Fibroblast of lung (primary cell): Measurements from ENCODE around the gene OGN. TPM values are rescaled to one million over a fixed set of nuclear protein-coding genes. Genes with fewer than 3 reads are reported as not detected.

ENCODE experiments used
- DNase-seq, 2 donors: peaks; one replicate each; pipeline versions ENCODE4 v3.0.0 to v3.0.0-alpha.2; 2010; ENCODE audit warnings: low read depth in 2 of 2
- H2AFZ ChIP-seq: 2 replicates; pipeline ENCODE4 v1.5.1; 2012; ENCODE audit warnings: low read length, control low read depth, inconsistent platforms
- H3K27ac ChIP-seq: 2 replicates; pipeline ENCODE4 v1.5.1; 2011; ENCODE audit warnings: low read length, control low read depth; ENCODE audit not compliant: insufficient read depth
- H3K27me3 ChIP-seq: 2 replicates; pipeline ENCODE4 v1.5.1; 2011; ENCODE audit warnings: mild to moderate bottlenecking, low read length; ENCODE audit not compliant: control insufficient read depth, insufficient read depth
- H3K36me3 ChIP-seq: 2 replicates; pipeline ENCODE4 v1.5.1; 2011; ENCODE audit warnings: low read length; ENCODE audit not compliant: control insufficient read depth, insufficient read depth
- H3K4me1 ChIP-seq: 2 replicates; pipeline ENCODE4 v1.5.1; 2011; ENCODE audit warnings: low read length; ENCODE audit not compliant: control insufficient read depth, insufficient read depth; ENCODE audit errors: extremely low read depth
- H3K4me2 ChIP-seq: 2 replicates; pipeline ENCODE4 v1.5.1; 2011; ENCODE audit warnings: low read length, control low read depth; ENCODE audit not compliant: insufficient read depth; ENCODE audit errors: extremely low read depth
- H3K4me3 ChIP-seq, 4 experiments: fragments of 200-600 bp in 1 of 4; sonication (generic) in 1 of 4; replicated peaks in 1 of 4; 2 replicates each; pipeline ENCODE4 v1.5.1; 2011 to 2016; ENCODE audit warnings: low read length in 4 of 4, low read depth in 3 of 4, mild to moderate bottlenecking in 3 of 4, control low read depth in 2 of 4, inconsistent platforms in 1 of 4, mixed read lengths in 1 of 4; ENCODE audit not compliant: insufficient read depth in 1 of 4; ENCODE audit errors: control extremely low read depth in 1 of 4
- H3K79me2 ChIP-seq: 2 replicates; pipeline ENCODE4 v1.5.1; 2012; ENCODE audit warnings: mild to moderate bottlenecking, low read length, inconsistent platforms; ENCODE audit not compliant: control insufficient read depth, insufficient read depth
- H3K9ac ChIP-seq: 2 replicates; pipeline ENCODE4 v1.5.1; 2011; ENCODE audit warnings: mild to moderate bottlenecking, low read length, control low read depth; ENCODE audit not compliant: insufficient read depth
- H3K9me3 ChIP-seq: 2 replicates; pipeline ENCODE4 v1.5.1; 2012; ENCODE audit warnings: low read depth, low read length; ENCODE audit not compliant: control insufficient read depth, insufficient read depth
- H4K20me1 ChIP-seq: 2 replicates; pipeline ENCODE4 v1.5.1; 2011; ENCODE audit warnings: low read length; ENCODE audit not compliant: control insufficient read depth, insufficient read depth; ENCODE audit errors: extremely low read depth
- EZH2 ChIP-seq: IDR thresholded peaks from 2 replicates; pipeline ENCODE4 v1.5.1; 2012; ENCODE audit warnings: low read length, control low read depth, mild to moderate bottlenecking; ENCODE audit errors: missing control alignments
- polyA plus RNA-seq, 2 donors: library from polyadenylated mRNA; depleted of rRNA in 1 of 2; stranded (reverse) in 1 of 2; unstranded in 1 of 2; fragments of >200 nt; gene quantifications; 2 replicates each; pipeline ENCODE4 v1.2.1, GENCODE V29; 2011 to 2012; ENCODE audit warnings: missing spikeins in 1 of 2
- total RNA-seq: library from RNA; depleted of rRNA; stranded (reverse); fragments of >200 nt; gene quantifications from 2 replicates; pipeline ENCODE4 v1.2.1, GENCODE V29; 2014
- TF ChIP-seq, protein P1 (sequence below), 2 donors: IDR thresholded peaks in 1 of 2; conservative IDR thresholded peaks in 1 of 2; 1 replicate in 1 of 2; 2 replicates in 1 of 2; pipeline ENCODE4 v1.5.1; 2011 to 2012; ENCODE audit warnings: low read length in 2 of 2, control low read depth in 1 of 2, inconsistent platforms in 1 of 2, low read depth in 1 of 2, mild to moderate bottlenecking in 1 of 2

The OGN gene
- total and polyA plus RNA-seq, 2 donors (not counting 1 experiment from before 2014, with no cell fraction given): 1.2 to 1.3 TPM

GRCh38 chr9:92385953-92386352 lies 18.4 kb downstream of the OGN start:
- H3K9me3 ChIP-seq: no peaks in the 10 kb centered on the region
- no peak overlapping the region for H3K27ac ChIP-seq
- H3K4me3 ChIP-seq: no peak overlapping the region
- H3K79me2 ChIP-seq: no peaks in the 10 kb centered on the region
- no peaks in the 10 kb centered on the region for H3K4me1 ChIP-seq
- H4K20me1 ChIP-seq: no peaks in the 10 kb centered on the region
- H3K4me2 ChIP-seq: no peak overlapping the region
- TF ChIP-seq, protein P1, sequence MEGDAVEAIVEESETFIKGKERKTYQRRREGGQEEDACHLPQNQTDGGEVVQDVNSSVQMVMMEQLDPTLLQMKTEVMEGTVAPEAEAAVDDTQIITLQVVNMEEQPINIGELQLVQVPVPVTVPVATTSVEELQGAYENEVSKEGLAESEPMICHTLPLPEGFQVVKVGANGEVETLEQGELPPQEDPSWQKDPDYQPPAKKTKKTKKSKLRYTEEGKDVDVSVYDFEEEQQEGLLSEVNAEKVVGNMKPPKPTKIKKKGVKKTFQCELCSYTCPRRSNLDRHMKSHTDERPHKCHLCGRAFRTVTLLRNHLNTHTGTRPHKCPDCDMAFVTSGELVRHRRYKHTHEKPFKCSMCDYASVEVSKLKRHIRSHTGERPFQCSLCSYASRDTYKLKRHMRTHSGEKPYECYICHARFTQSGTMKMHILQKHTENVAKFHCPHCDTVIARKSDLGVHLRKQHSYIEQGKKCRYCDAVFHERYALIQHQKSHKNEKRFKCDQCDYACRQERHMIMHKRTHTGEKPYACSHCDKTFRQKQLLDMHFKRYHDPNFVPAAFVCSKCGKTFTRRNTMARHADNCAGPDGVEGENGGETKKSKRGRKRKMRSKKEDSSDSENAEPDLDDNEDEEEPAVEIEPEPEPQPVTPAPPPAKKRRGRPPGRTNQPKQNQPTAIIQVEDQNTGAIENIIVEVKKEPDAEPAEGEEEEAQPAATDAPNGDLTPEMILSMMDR (conservative IDR thresholded peaks at IDR 0.05 in 1 of 2, IDR thresholded peaks at IDR 0.05 in 1 of 2; ENCODE audit: low read depth in 1 of 2, low read length in 2 of 2): no peak
- H3K27me3 ChIP-seq: no peaks in the 10 kb centered on the region
- no peak overlapping the region for H2AFZ ChIP-seq
- DNase-seq: peak in 1 of 2 donors; percentile 87
- H3K36me3 ChIP-seq: no peaks in the 10 kb centered on the region
- H3K9ac ChIP-seq: no peak overlapping the region

DNA sequence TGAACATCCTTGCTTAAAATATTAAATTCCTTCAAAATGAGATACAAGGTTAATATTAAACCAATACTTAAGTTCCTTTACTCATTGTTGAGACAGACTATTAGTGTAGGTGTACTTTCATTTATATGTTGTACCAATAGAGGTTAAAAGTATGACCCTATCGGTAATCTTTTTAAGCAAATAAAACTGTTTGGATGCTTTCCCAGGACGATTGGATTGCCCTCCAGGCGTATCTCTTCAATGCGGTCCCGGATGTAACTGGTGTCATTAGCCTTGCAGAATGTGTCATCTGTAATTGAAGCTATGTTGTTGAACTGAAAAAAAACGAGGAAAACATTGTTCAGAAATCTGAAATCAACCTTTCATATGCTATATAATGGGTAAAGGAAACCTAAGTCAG lies 18.9 kb downstream of the OGN start:
- no peak for DNase-seq
- peak overlapping the region; percentile 54 for H3K4me2 ChIP-seq
- no peak overlapping the region for H3K4me3 ChIP-seq
- no peak for TF ChIP-seq EZH2
- TF ChIP-seq, protein P1 (conservative IDR thresholded peaks at IDR 0.05 in 1 of 2, IDR thresholded peaks at IDR 0.05 in 1 of 2; ENCODE audit: low read depth in 1 of 2, low read length in 2 of 2): no peak
- no peaks in the 10 kb centered on the region for H3K27me3 ChIP-seq
- H2AFZ ChIP-seq: no peak overlapping the region
- no peak overlapping the region for H3K27ac ChIP-seq
- H3K79me2 ChIP-seq: no peaks in the 10 kb centered on the region
- H3K9ac ChIP-seq: no peak overlapping the region
- no peaks in the 10 kb centered on the region for H3K9me3 ChIP-seq
- no peaks in the 10 kb centered on the region for H3K4me1 ChIP-seq
- no peaks in the 10 kb centered on the region for H3K36me3 ChIP-seq
- H4K20me1 ChIP-seq: no peaks in the 10 kb centered on the region

- Histone ChIP-seq H3K27ac (no peak overlapping the region), H4K20me1 (no peaks in the 10 kb centered on the region), H3K4me1 (no peaks in the 10 kb centered on the region), H3K36me3 (no peaks in the 10 kb centered on the region), H3K79me2 (no peaks in the 10 kb centered on the region), H3K9me3 (no peaks in the 10 kb centered on the region), H3K4me2 (peak overlapping the region; percentile 54), H3K9ac (no peak overlapping the region), H3K27me3 (no peaks in the 10 kb centered on the region), H3K4me3 (no peak overlapping the region), H2AFZ (no peak overlapping the region)
- TF ChIP-seq, protein P1 (conservative IDR thresholded peaks at IDR 0.05 in 1 of 2, IDR thresholded peaks at IDR 0.05 in 1 of 2; ENCODE audit: low read depth in 1 of 2, low read length in 2 of 2): no peak
- no peak for TF ChIP-seq EZH2
- peak; percentile 17 to 69 for DNase-seq
Observed at GRCh38 chr9:92385001-92385400, 19.4 kb downstream of the OGN start.
